Immature natural killer cell (primary cell): ENCODE results near the gene DNAJB6. TPM values are rescaled to one million over a fixed set of nuclear protein-coding genes. Genes with fewer than 3 reads are reported as not detected.
"Not testable (repeated sequence)": the region's sequence is repeated elsewhere in the genome, so short reads cannot be mapped to it uniquely, and the experiment has no call there.

Source experiments
- DNase-seq, 3 donors: peaks; one replicate each; pipeline ENCODE4 v3.0.0; 2022; ENCODE audit warnings: mixed read lengths in 1 of 3
- H3K27ac Mint-ChIP-seq, 6 donors: one replicate each; pipeline ENCODE4 v1.8.0; 2020; ENCODE audit warnings: mixed read lengths in 6 of 6, mild to moderate bottlenecking in 5 of 6, inconsistent platforms in 4 of 6, moderate library complexity in 3 of 6
- H3K27me3 Mint-ChIP-seq, 3 donors: one replicate each; pipeline ENCODE4 v1.8.0; 2020 to 2021; ENCODE audit warnings: low read depth in 3 of 3, mild to moderate bottlenecking in 3 of 3, mixed read lengths in 3 of 3, moderate library complexity in 3 of 3, inconsistent platforms in 1 of 3
- H3K36me3 Mint-ChIP-seq, 3 donors: one replicate each; pipeline ENCODE4 v1.8.0; 2020; ENCODE audit warnings: mixed read lengths in 3 of 3, inconsistent platforms in 2 of 3, mild to moderate bottlenecking in 2 of 3
- H3K4me1 Mint-ChIP-seq, 2 donors: one replicate each; pipeline ENCODE4 v1.8.0; 2020; ENCODE audit warnings: inconsistent platforms in 2 of 2, mild to moderate bottlenecking in 2 of 2, mixed read lengths in 2 of 2, moderate library complexity in 1 of 2
- H3K4me3 Mint-ChIP-seq, 5 donors: one replicate each; pipeline ENCODE4 v1.8.0; 2020; ENCODE audit warnings: mild to moderate bottlenecking in 5 of 5, mixed read lengths in 5 of 5, inconsistent platforms in 3 of 5, moderate library complexity in 3 of 5
- H3K9me3 Mint-ChIP-seq, 6 donors: one replicate each; pipeline ENCODE4 v1.8.0; 2020; ENCODE audit warnings: mild to moderate bottlenecking in 6 of 6, mixed read lengths in 6 of 6, inconsistent platforms in 4 of 6, moderate library complexity in 3 of 6
- polyA plus RNA-seq, 3 donors: library from polyadenylated mRNA; unstranded; fragments of 300-500 nt; fragmentation: Illumina TruSeq; gene quantifications; one replicate each; pipeline ENCODE4 v1.2.3, GENCODE V29; 2021

Gene DNAJB6
- polyA plus RNA-seq, 3 donors from 2014 or later = 184 to 205 (median 185) TPM

DNA sequence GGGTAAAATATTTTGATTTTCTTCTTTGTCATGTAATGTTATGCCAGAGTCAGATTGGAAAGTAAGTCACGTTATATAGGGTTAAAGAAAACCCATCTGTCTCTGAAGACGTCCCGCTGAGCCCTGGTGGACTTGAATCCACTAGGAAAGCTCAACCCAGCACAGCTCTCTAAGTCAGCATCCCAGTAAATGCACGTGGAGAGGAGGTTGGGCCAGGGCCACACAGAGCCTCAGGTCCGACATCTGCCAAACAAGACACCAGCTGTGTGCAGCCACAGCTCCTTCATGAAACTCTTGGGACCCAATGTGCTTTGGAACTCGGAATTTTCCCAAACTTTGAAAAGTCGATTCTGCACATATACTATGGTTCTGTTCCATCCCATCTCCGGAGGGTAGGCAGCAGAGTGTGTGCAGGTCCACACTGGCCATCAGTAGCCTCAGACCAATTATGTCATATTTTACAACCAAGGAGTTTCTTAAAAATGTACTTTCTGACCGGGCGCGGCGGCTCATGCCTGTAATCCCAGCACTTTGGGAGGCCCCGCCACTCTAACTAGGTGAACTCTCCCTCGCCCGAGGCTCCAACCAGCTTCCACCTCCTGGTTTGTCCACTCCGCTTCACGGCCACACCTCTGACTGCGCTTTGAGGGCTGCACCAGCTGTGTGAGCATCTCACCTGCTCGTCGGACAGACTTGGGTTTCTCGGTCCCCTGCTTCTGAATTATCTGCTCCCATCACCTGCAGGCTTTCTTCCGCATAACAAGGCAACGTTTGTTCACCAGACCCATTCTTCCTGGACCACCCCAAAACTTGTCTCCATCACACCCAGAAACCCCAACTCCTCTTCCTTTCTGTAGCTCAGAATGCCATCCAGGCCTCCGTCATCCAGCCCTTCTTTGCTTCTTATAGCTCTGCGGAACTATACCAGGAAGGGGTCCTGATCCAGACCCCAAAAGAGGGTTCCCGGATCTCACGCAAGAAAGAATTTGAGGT lies 29.7 kb upstream of the DNAJB6 start:
- peaks cover 0 to 11% (median 6%) of the 10 kb centered on the region in 3 donors for H3K27me3 Mint-ChIP-seq
- peak overlapping the region in 1 of 5 donors; percentile 4 for H3K4me3 Mint-ChIP-seq
- H3K4me1 Mint-ChIP-seq = peaks cover 33 to 38% of the 10 kb centered on the region in 2 donors
- H3K27ac Mint-ChIP-seq = peak overlapping the region in 4 of 6 donors; percentile 61 to 91 (median 76)
- H3K36me3 Mint-ChIP-seq = no peaks in the 10 kb centered on the region
- H3K9me3 Mint-ChIP-seq = no peaks in the 10 kb centered on the region
- DNase-seq = no peak

DNA sequence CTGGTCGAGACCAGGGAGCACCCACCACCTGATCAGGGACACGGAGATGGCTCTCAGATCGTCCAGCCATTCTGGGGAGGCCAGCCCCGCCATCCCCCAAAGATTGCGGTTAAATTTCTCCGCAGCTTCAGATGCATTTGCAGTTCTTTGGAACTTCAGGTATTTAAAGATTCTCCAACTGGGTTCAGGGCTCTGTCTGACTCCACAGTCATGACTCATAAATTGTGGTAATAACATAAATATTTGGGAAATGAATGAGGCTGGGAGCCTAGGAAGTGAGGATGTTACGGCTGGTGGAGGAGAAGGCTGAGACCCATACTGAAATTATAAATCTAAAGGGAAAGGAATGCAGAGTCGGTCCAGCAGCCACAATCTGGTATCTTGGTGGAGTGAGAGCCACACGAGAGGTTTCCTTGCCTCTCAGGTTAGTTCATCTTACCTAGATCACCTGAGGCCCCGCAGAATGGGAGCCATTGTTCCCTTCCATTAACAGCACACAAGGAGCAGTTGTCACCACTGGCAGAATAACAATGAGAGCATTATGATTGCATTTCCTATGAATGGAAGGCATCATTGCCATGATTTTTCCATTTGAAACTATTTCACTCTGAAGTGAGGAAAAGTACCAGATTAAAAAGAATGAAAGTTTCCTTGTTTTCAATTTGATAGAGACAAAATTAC lies 26.7 kb upstream of the DNAJB6 start:
- DNase-seq = no peak
- Mint-ChIP-seq H3K4me3 (no peak overlapping the region), H3K36me3 (no peaks in the 10 kb centered on the region), H3K27ac (no peak overlapping the region), H3K27me3 (peaks cover 0 to 8% (median 3%) of the 10 kb centered on the region in 3 donors), H3K9me3 (no peaks in the 10 kb centered on the region), H3K4me1 (peaks cover 18 to 20% of the 10 kb centered on the region in 2 donors)

DNA sequence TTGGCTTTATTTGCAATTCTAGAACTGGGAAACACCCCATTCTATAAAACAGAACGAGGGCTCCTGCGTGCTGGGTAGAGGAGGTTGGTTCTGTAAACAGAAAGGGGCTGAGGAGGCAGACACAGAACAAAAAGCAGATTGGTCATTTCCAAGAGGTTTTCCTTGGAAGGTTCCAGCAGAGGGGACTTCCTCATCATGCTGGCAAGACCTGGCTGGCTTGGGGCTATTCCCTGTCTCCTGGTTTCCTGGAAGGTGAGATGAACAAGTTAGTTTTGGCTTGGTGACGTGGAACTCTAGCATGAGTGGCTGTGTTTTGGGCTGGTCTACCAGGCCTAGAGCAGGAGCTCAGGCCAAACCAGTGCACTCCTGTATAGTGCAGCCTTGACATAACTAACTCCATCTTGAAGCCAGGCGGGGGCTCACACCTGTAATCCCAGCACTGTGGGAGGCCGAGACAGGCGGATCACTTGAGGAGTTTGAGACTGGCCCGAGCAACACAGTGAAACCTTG lies 26.1 kb upstream of the DNAJB6 start:
- H3K4me3 Mint-ChIP-seq = no peak overlapping the region
- peaks cover 0 to 8% (median 3%) of the 10 kb centered on the region in 3 donors for H3K27me3 Mint-ChIP-seq
- H3K36me3 Mint-ChIP-seq = no peaks in the 10 kb centered on the region
- H3K4me1 Mint-ChIP-seq = peaks cover 18 to 19% of the 10 kb centered on the region in 2 donors
- H3K9me3 Mint-ChIP-seq = no peaks in the 10 kb centered on the region
- H3K27ac Mint-ChIP-seq = peak overlapping the region in 1 of 6 donors; percentile 40
- DNase-seq = no peak

DNA sequence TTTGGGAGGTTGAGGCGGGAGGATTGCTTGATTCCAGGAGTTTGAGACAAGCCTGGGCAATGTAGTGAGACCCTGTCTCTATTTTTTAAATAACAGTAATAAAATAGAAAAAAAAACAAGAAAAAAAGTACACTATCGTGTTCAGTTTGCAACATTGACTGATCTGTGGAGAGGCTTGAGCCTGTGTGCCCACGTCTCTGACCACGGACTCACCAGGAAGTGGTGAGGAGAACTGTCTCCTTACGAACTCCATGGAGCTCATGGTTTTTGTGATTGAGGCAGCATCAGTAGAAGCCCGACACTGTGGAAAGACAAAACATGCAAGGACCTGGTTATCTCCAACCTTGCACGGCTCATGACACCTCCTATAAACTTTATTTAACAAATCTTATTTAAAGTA lies 23.9 kb upstream of the DNAJB6 start:
- Mint-ChIP-seq H3K4me3 (no peak overlapping the region), H3K36me3 (no peaks in the 10 kb centered on the region), H3K27me3 (peaks cover 2 to 3% (median 3%) of the 10 kb centered on the region in 3 donors)

DNA sequence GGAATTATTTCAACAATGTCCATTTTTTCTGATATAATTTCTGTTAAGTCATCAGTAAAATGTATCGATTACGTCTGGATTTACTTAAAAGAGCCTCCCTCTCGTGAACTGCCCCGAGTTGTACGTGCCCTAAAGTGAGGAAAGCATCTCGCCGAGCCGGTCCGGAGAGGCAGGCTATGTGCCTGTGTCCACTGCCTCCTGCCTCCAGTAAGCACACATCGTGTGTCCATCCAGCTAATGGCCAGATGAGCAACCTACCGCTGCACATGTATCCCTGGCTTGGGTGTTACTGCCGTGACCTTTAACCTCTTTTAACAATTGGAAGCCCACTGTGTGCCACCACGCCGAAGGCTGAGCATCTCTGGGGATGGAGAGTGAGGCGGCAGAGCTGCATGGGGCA lies 23.2 kb upstream of the DNAJB6 start:
- H3K4me1 Mint-ChIP-seq = peaks cover 0 to 3% of the 10 kb centered on the region in 2 donors
- peaks cover 3% of the 10 kb centered on the region in 3 donors for H3K27me3 Mint-ChIP-seq
- no peaks in the 10 kb centered on the region for H3K9me3 Mint-ChIP-seq
- no peak overlapping the region for H3K4me3 Mint-ChIP-seq
- H3K36me3 Mint-ChIP-seq = no peaks in the 10 kb centered on the region
- no peak overlapping the region for H3K27ac Mint-ChIP-seq
- no peak for DNase-seq

More for the DNA sequence above, 23.9 kb upstream of the DNAJB6 start:
- no peak for DNase-seq
- H3K4me1 Mint-ChIP-seq = peaks cover under 1 to 5% of the 10 kb centered on the region in 2 donors
- H3K9me3 Mint-ChIP-seq = no peaks in the 10 kb centered on the region
- no peak overlapping the region for H3K27ac Mint-ChIP-seq

DNA sequence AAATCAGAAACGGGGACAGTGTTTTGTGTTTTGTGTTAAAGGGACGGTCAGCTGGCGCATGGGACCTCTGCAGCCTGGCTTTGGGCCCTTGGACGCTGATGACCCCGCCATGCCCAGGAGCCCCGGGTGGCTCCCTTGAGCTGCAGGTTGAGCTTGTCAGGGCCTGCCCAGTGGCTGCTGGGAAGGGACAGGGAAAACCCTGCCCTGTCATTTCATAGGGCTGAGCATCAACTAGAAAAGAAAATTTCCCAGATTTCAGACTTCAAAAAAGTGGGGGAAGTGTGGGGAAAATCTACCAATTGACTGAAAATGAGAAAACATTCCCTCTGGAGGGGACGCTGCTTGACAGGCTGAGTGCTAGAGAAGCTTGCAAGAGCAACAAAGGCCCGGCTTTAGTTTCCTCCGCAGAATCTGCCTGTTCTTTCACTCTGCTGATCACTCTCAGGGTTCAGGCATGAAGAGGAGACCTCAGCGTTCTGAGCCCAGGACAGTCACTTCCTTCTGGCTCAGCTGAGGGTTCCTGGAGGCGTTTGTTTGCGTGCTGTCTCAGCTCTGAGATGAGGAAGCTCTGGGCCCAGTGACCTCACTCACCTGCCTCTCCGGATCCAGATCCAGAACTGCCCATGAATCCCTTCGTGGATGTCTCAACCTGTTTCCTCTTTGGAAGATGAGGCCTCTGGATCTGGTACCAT lies 18.6 kb upstream of the DNAJB6 start:
- Mint-ChIP-seq H3K4me1 (peaks cover 0 to 2% of the 10 kb centered on the region in 2 donors), H3K4me3 (no peak overlapping the region), H3K27me3 (peaks cover 2 to 3% (median 2%) of the 10 kb centered on the region in 3 donors), H3K9me3 (no peaks in the 10 kb centered on the region), H3K27ac (no peak overlapping the region), H3K36me3 (no peaks in the 10 kb centered on the region)
- no peak for DNase-seq

DNA sequence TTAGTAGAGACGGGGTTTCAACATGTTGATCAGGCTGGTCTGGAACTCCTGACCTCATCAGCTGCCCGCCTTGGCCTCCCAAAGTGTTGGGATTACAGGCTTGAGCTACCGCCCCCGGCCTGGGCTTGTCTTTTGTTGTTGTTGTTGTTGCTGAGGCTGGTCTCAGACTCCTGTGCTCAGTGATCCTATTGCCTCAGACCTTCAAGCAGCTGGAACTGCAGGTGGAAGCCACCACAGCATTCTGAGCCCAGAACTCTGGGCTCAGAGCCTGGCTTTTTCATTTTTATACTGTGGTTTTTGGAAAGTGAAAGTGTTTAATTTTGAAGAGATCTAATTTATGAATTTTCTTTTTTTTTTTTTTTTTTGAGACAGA lies 16.2 kb upstream of the DNAJB6 start:
- no peak for DNase-seq
- Mint-ChIP-seq H3K36me3 (peaks cover 0 to 4% (median 0%) of the 10 kb centered on the region in 3 donors), H3K4me1 (peaks cover 0 to 2% of the 10 kb centered on the region in 2 donors), H3K27me3 (peaks cover 2 to 3% (median 3%) of the 10 kb centered on the region in 3 donors), H3K4me3 (no peak overlapping the region), H3K9me3 (no peaks in the 10 kb centered on the region), H3K27ac (peak overlapping the region in 2 of 6 donors; percentile 34 to 45)

DNA sequence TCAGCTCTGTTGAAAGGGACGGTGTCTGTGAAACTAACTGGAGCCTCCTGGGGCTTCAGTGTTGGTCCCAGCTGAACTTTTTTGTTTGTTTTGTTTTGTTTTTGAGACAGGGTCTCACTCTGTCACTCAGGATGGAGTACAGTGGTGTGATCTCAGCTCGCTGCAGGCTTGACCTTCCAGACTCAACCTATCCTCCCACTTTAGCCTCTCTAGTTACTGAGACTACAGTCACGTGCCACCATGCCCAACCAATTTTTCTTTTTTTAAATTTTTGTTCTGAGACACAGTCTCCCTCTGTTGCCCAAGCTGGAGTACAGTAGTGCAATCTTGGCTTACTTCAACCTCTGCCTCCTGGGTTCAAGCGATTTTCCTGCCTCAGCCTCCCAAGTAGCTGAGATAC lies 13.4 kb upstream of the DNAJB6 start:
- Mint-ChIP-seq H3K4me1 (peaks cover 0 to 2% of the 10 kb centered on the region in 2 donors), H3K27ac (no peak overlapping the region), H3K9me3 (no peaks in the 10 kb centered on the region), H3K36me3 (peaks cover 0 to 4% (median 0%) of the 10 kb centered on the region in 3 donors), H3K27me3 (peaks cover 1 to 2% (median 2%) of the 10 kb centered on the region in 3 donors), H3K4me3 (no peak overlapping the region)
- DNase-seq = no peak

DNA sequence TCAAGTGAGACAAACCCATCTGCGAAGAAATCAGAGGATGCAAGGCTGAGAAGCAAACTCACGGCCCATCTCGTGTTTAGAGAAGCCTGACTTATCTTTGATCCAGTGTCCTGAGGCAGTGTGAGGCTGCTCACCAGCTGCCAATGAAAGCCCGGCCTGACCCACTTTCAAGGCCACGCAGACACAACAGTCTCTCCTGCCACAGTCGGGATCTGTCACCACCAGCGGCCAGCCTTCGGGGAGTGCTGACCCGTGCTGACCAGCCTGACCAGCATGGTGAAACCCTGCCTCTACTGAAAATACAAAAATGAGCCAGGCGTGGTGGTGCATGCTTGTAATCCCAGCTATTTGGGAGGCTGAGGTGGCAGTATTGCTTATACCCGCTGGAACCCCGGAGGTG lies 7.4 kb upstream of the DNAJB6 start:
- no peaks in the 10 kb centered on the region for H3K4me1 Mint-ChIP-seq
- H3K4me3 Mint-ChIP-seq = no peak overlapping the region

DNA sequence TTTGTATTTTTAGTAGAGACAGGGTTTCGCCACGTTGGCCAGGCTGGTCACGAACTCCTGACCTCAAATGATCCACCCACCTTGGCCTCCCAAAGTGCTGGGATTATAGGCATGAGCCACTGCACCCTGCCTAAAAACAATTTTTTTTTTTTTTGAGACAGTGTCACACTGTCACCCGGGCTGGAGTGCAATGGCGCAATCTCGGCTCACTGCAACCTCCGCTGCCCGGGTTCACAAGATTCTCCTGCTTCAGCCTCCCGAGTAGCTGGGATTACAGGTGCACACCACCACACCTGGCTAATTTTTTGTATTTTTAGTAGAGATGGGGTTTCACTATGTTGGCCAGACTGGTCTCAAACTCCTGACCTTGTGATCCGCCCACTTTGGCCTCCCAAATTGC lies 6.2 kb upstream of the DNAJB6 start:
- DNase-seq, H3K27me3 Mint-ChIP-seq, H3K9me3 Mint-ChIP-seq, H3K4me1 Mint-ChIP-seq, H3K4me3 Mint-ChIP-seq, H3K36me3 Mint-ChIP-seq, H3K27ac Mint-ChIP-seq: not testable (repeated sequence)

More for the DNA sequence above, 7.4 kb upstream of the DNAJB6 start:
- no peak for DNase-seq
- H3K27me3 Mint-ChIP-seq = peaks cover 2 to 3% (median 3%) of the 10 kb centered on the region in 3 donors
- no peak overlapping the region for H3K27ac Mint-ChIP-seq
- H3K36me3 Mint-ChIP-seq = peaks cover 0 to 4% (median 0%) of the 10 kb centered on the region in 3 donors
- H3K9me3 Mint-ChIP-seq = no peaks in the 10 kb centered on the region

DNA sequence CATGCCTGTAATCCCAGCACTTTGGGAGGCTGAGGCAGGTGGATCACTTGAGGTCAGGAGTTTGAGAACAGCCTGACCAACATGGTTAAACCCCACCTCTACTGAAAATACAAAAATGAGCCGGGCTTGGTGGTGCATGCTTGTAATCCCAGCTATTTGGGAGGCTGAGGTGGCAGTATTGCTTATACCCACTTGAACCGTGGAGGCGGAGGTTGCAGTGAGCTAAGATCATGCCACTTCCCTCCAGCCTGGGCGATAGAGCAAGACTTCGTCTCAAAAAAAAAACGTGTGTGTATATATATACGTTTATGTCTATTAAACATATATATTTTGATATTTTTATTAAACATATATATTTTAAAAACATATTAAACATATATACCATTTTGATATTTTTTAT lies 5.8 kb upstream of the DNAJB6 start:
- not testable (repeated sequence) for H3K36me3 Mint-ChIP-seq, H3K4me1 Mint-ChIP-seq, H3K27ac Mint-ChIP-seq, H3K4me3 Mint-ChIP-seq, DNase-seq, H3K9me3 Mint-ChIP-seq, H3K27me3 Mint-ChIP-seq

DNA sequence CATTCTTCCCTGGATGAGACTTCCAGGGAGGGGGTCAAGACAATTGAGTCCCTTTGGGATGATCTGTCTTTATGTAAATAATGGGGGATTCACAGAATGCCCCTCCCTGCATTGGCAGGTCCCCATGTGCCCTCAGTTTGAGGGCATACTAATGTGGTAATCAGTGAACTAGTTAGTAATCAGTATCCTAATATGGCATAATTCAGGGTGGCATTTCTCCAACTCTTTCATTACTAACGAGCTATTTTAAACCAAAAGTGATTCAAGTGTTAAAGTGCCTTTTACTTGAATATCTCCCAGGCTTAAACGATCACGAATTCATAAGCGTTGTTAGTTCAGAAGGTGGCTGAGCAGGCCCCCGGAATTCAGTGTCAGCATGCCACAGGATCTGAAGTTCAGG lies 1.6 kb upstream of the DNAJB6 start:
- Mint-ChIP-seq H3K9me3 (no peaks in the 10 kb centered on the region), H3K4me3 (peak overlapping the region; percentile 96 to 98 (median 97)), H3K4me1 (peaks cover 31 to 34% of the 10 kb centered on the region in 2 donors), H3K27ac (peak overlapping the region; percentile 13 to 99 (median 93)), H3K36me3 (no peaks in the 10 kb centered on the region), H3K27me3 (peaks cover 15 to 35% (median 32%) of the 10 kb centered on the region in 3 donors)
- no peak for DNase-seq

DNA sequence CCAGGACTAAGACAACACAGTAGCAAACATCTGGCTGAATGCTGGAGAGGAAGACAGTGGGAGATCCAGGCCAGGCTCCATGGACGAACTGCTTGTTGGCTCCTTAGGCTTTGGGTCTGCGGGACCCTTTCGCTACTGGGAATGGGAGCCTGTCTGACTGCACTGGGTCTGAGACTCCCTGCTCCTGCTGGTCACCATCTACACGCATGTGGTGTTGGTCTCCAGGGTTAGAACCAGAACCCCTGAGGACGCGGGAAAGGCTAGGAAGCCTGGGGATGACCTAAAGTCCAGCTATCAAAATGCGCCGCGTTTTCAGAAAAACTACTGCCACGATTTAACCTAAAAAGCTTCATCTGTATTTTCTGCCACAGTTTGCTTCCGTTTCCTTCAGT lies 817 bp upstream of the DNAJB6 start:
- Mint-ChIP-seq H3K36me3 (no peaks in the 10 kb centered on the region), H3K4me1 (peaks cover 38 to 41% of the 10 kb centered on the region in 2 donors), H3K4me3 (peak overlapping the region; percentile 96 to 98 (median 97)), H3K9me3 (no peaks in the 10 kb centered on the region), H3K27me3 (peaks cover 15 to 38% (median 37%) of the 10 kb centered on the region in 3 donors), H3K27ac (peak overlapping the region; percentile 92 to 99 (median 97))
- no peak for DNase-seq
